Small intestine (tissue), 7 donors: ENCODE measurements around the gene ICA1L. TPM values are rescaled to one million over a fixed set of nuclear protein-coding genes. Genes with fewer than 3 reads are reported as not detected.
"Not testable (repeated sequence)": the region's sequence is repeated elsewhere in the genome, so short reads cannot be mapped to it uniquely, and the experiment has no call there.

Experiments
- DNase-seq, 2 donors: peaks; one replicate each; pipeline versions ENCODE4 v3.0.0 to v3.0.0-alpha.2; 2013
- FAIRE-seq: peaks from 2 replicates; lab custom pipeline; 2012; peaks lifted over from hg19 to GRCh38; lab: Jason Lieb, UNC
- H3K27ac ChIP-seq, 3 donors: one replicate each; pipeline ENCODE4 v1.5.1; 2013; ENCODE audit warnings: low read length in 2 of 3, mild to moderate bottlenecking in 2 of 3, control low read depth in 1 of 3, inconsistent platforms in 1 of 3, low read depth in 1 of 3, moderate library complexity in 1 of 3
- H3K27me3 ChIP-seq, 3 donors: one replicate each; pipeline ENCODE4 v1.6.1; 2013; ENCODE audit warnings: low read length in 3 of 3, inconsistent platforms in 1 of 3; ENCODE audit not compliant: control insufficient read depth in 3 of 3, insufficient read depth in 3 of 3
- H3K36me3 ChIP-seq, 3 donors: one replicate each; pipeline ENCODE4 v1.6.1; 2013; ENCODE audit warnings: low read length in 3 of 3, inconsistent platforms in 1 of 3, low read depth in 1 of 3, mild to moderate bottlenecking in 1 of 3, moderate library complexity in 1 of 3; ENCODE audit not compliant: control insufficient read depth in 3 of 3, insufficient read depth in 2 of 3
- H3K4me1 ChIP-seq, 3 donors: one replicate each; pipeline ENCODE4 v1.6.1; 2013; ENCODE audit warnings: low read length in 2 of 3, inconsistent platforms in 1 of 3, low read depth in 1 of 3, mild to moderate bottlenecking in 1 of 3, moderate library complexity in 1 of 3; ENCODE audit not compliant: control insufficient read depth in 3 of 3, insufficient read depth in 2 of 3
- H3K4me3 ChIP-seq, 3 donors: one replicate each; pipeline ENCODE4 v1.5.1; 2013; ENCODE audit warnings: low read length in 3 of 3, control low read depth in 1 of 3, inconsistent platforms in 1 of 3, low read depth in 1 of 3, mild to moderate bottlenecking in 1 of 3, moderate library complexity in 1 of 3
- H3K9me3 ChIP-seq, 2 donors: one replicate each; pipeline ENCODE4 v1.6.1; 2013; ENCODE audit warnings: low read depth in 1 of 2, low read length in 1 of 2; ENCODE audit not compliant: control insufficient read depth in 2 of 2, insufficient read depth in 1 of 2
- WGBS, 3 donors: extraction: QIAGEN DNeasy Blood & Tissue Kit; methylation state at CpG; one replicate each; pipeline ENCODE4 v1.1.7; 2013; 5-methylcytosine and 5-hydroxymethylcytosine counted together
- polyA plus RNA-seq, 4 donors: library from polyadenylated mRNA; stranded (reverse) in 3 of 4; unstranded in 1 of 4; fragments of 200-250 nt in 3 of 4; fragments of 120-200 nt in 1 of 4; gene quantifications; one replicate each; pipeline versions ENCODE4 v1.2.1 to v1.2.3, GENCODE V29; 2013
- donor health status: healthy with polysubstance abuse.
- donor health status: control.
- donor health status: control.
- donor health status: Bipolar disorder and iron deficiency.
- donor health status: healthy.

ICA1L gene
- polyA plus RNA-seq, 4 donors = under 0.01 to 5.2 (median 0.67) TPM

GRCh38 chr2:202909394-202910192 lies 38.0 kb upstream of the ICA1L start:
- no peak for FAIRE-seq
- Histone ChIP-seq H3K4me3 (peak overlapping the region in 1 of 3 donors; percentile 56), H3K9me3 (peaks cover 0 to 4% of the 10 kb centered on the region in 2 donors), H3K36me3 (peaks cover 0 to 14% (median 0%) of the 10 kb centered on the region in 3 donors), H3K4me1 (no peaks in the 10 kb centered on the region), H3K27ac (no peak overlapping the region), H3K27me3 (no peaks in the 10 kb centered on the region)
- 90 to 92% (median 90%) methylated on average over 6 of the region's 6 CpGs for WGBS, 3 donors
- no peak for DNase-seq

GRCh38 chr2:202908186-202908585 lies 36.6 kb upstream of the ICA1L start:
- no peak overlapping the region for H3K27ac ChIP-seq
- H3K27me3 ChIP-seq = no peaks in the 10 kb centered on the region
- DNase-seq (no peak), FAIRE-seq (no peak)
- no peaks in the 10 kb centered on the region for H3K4me1 ChIP-seq
- no peak overlapping the region for H3K4me3 ChIP-seq
- WGBS, 3 donors = 68 to 78% (median 77%) methylated on average over 5 of the region's 5 CpGs
- H3K9me3 ChIP-seq = peaks cover 0 to 4% of the 10 kb centered on the region in 2 donors
- peaks cover 0 to 14% (median 0%) of the 10 kb centered on the region in 3 donors for H3K36me3 ChIP-seq

- not testable (repeated sequence) for DNase-seq, H3K4me1 ChIP-seq, H3K9me3 ChIP-seq, H3K4me3 ChIP-seq, H3K27me3 ChIP-seq, H3K27ac ChIP-seq, FAIRE-seq
- peaks cover 0 to 16% (median 0%) of the 10 kb centered on the region in 3 donors for H3K36me3 ChIP-seq
These were observed 33.9 kb upstream of the ICA1L start for GRCh38 chr2:202905507-202905906.

GRCh38 chr2:202885190-202885589 lies 13.6 kb upstream of the ICA1L start:
- no peak for FAIRE-seq
- Histone ChIP-seq H3K4me3 (no peak overlapping the region), H3K4me1 (no peaks in the 10 kb centered on the region), H3K9me3 (no peaks in the 10 kb centered on the region), H3K36me3 (peaks cover 9 to 54% (median 11%) of the 10 kb centered on the region in 3 donors), H3K27me3 (no peaks in the 10 kb centered on the region), H3K27ac (no peak overlapping the region)
- WGBS, 3 donors = 93 to 97% (median 96%) methylated on average over 7 of the region's 7 CpGs
- DNase-seq = no peak

GRCh38 chr2:202883987-202884675 lies 12.6 kb upstream of the ICA1L start:
- DNase-seq (no peak), FAIRE-seq (no peak)
- Histone ChIP-seq H3K27ac (no peak overlapping the region), H3K36me3 (peaks cover 8 to 54% (median 9%) of the 10 kb centered on the region in 3 donors), H3K27me3 (no peaks in the 10 kb centered on the region), H3K4me3 (no peak overlapping the region), H3K9me3 (no peaks in the 10 kb centered on the region), H3K4me1 (no peaks in the 10 kb centered on the region)
- 82 to 87% (median 85%) methylated on average over 5 of the region's 5 CpGs for WGBS, 3 donors

- 83 to 93% (median 91%) methylated on average over 4 of the region's 4 CpGs for WGBS, 3 donors
- no peak for FAIRE-seq
- peaks cover 8 to 52% (median 9%) of the 10 kb centered on the region in 3 donors for H3K36me3 ChIP-seq
- H3K27me3 ChIP-seq = no peaks in the 10 kb centered on the region
- H3K4me3 ChIP-seq = no peak overlapping the region
- no peaks in the 10 kb centered on the region for H3K9me3 ChIP-seq
- H3K4me1 ChIP-seq = no peaks in the 10 kb centered on the region
- no peak for DNase-seq
- no peak overlapping the region for H3K27ac ChIP-seq
These were observed 10.0 kb upstream of the ICA1L start for GRCh38 chr2:202881570-202881969.

GRCh38 chr2:202877699-202878098 lies 6.1 kb upstream of the ICA1L start:
- Histone ChIP-seq H3K9me3 (no peaks in the 10 kb centered on the region), H3K4me1 (no peaks in the 10 kb centered on the region), H3K27ac (no peak overlapping the region), H3K27me3 (no peaks in the 10 kb centered on the region), H3K4me3 (no peak overlapping the region), H3K36me3 (peaks cover 4 to 30% (median 4%) of the 10 kb centered on the region in 3 donors)
- no peak for DNase-seq
- FAIRE-seq = no peak
- 98 to 100% (median 98%) methylated on average over 2 of the region's 2 CpGs for WGBS, 3 donors

GRCh38 chr2:202870431-202871299 lies 901 bp downstream of the ICA1L start:
- 1 to 4% (median 4%) methylated on average over 37 of the region's 37 CpGs for whole genome bisulfite sequencing, 3 donors
- Histone ChIP-seq H3K4me1 (no peaks in the 10 kb centered on the region), H3K27ac (peak overlapping the region in 1 of 3 donors; percentile 76), H3K4me3 (peak overlapping the region; percentile 64 to 71 (median 64)), H3K9me3 (no peaks in the 10 kb centered on the region), H3K36me3 (no peaks in the 10 kb centered on the region), H3K27me3 (no peaks in the 10 kb centered on the region)
- DNase-seq (peak; percentile 64 to 83), FAIRE-seq (no peak)
